RWPE1 (cell line): ENCODE results near the gene ZNF680.

ENCODE experiments used
- CTCF ChIA-PET: fragments of 350-600 bp; sonication (Branson Sonifier 250); formaldehyde crosslinking; extraction: SDS; loops from one replicate; lab custom pipeline; 2021; lab: Yijun Ruan, JAX
- POLR2A ChIA-PET: fragments of 400-600 bp; formaldehyde crosslinking; extraction: SDS; loops from one replicate; lab custom pipeline; 2020; ENCODE audit warnings: antibody characterized with exemption; ENCODE audit not compliant: low non-redundant PET; lab: Yijun Ruan, JAX
- DNase-seq: peaks from one replicate; pipeline ENCODE4 v3.0.0; 2012; ENCODE audit warnings: low spot score
- H3K27ac ChIP-seq: fragments of 450-650 bp; 2 replicates; pipeline ENCODE4 v1.5.1; 2017
- CTCF ChIP-seq: fragments of 450-650 bp; conservative IDR thresholded peaks from 2 replicates; pipeline ENCODE4 v1.5.1; 2017; ENCODE audit warnings: low read depth, mild to moderate bottlenecking

ZNF680 gene

GRCh38 chr7:64562626-64563278 lies at the start of gene ZNF680:
Gene ZNF680 (minus strand): TSS chr7:64563071. CDS start chr7:64562954, 117 bp downstream.
- CTCF ChIA-PET: interaction anchor here (0.6 kb wide), 1 partner anchor 78 kb away, joined by 5 read pairs; no protein-coding TSS in a partner anchor
- POLR2A ChIA-PET: no interaction called here
- peak within 1 kb of the TSS; percentile 94 for H3K27ac ChIP-seq
- DNase-seq: peak; percentile 96
- TF ChIP-seq CTCF: no peak

GRCh38 chr7:64612452-64612851 lies 49.6 kb upstream of the ZNF680 start:
- CTCF ChIA-PET: no interaction called here
- DNase-seq: no peak

DNA sequence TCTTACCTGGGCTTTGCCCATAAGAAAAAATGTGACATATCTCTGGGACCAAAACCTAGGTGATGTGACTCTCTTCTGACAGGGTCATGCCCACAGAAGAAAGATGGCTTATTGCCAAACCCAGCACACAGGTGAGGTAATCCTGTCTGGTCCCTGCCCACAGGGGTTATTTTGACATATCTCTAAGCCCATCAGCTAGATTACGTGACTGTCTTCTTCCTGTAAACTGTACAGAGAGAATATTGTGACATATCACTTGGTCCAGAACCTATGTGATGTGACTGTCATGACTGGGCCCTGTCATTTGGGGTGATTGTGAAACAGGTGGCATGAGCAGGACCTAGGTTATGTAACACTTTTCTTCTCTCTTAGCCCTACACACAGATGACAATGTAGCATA lies 48.8 kb upstream of the ZNF680 start:
- ChIA-PET POLR2A (no interaction called here), CTCF (no interaction called here)
- TF ChIP-seq CTCF: no peak
- H3K27ac ChIP-seq: no peak overlapping the region
- no peak for DNase-seq

More at GRCh38 chr7:64612452-64612851, 49.6 kb upstream of the ZNF680 start:
- TF ChIP-seq CTCF: no peak
- H3K27ac ChIP-seq: no peak overlapping the region
- POLR2A ChIA-PET: no interaction called here

DNA sequence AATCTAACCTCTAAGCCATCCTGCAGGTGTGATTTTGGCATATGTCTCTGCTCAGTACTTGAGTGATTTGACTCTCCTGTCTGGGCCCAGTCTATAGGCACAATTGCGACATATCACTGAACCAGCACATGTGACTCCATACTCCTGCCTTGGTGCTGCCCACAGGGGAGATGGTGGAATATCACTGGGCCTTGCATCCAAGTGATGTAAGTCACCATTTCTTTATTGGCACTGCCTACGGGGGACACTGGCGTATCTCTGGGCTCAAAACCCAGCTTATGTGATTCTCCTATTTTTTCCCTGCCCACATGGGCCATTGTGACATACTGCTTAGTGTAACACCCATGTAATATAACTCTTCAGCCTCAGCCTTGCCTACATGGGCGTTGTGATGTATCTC lies 48.1 kb upstream of the ZNF680 start:
- no peak for TF ChIP-seq CTCF
- no peak overlapping the region for H3K27ac ChIP-seq
- ChIA-PET CTCF (interaction anchor here (0.6 kb wide), 1 partner anchor 369 kb away, joined by 8 read pairs; no protein-coding TSS in a partner anchor), POLR2A (no interaction called here)
- DNase-seq: no peak

DNA sequence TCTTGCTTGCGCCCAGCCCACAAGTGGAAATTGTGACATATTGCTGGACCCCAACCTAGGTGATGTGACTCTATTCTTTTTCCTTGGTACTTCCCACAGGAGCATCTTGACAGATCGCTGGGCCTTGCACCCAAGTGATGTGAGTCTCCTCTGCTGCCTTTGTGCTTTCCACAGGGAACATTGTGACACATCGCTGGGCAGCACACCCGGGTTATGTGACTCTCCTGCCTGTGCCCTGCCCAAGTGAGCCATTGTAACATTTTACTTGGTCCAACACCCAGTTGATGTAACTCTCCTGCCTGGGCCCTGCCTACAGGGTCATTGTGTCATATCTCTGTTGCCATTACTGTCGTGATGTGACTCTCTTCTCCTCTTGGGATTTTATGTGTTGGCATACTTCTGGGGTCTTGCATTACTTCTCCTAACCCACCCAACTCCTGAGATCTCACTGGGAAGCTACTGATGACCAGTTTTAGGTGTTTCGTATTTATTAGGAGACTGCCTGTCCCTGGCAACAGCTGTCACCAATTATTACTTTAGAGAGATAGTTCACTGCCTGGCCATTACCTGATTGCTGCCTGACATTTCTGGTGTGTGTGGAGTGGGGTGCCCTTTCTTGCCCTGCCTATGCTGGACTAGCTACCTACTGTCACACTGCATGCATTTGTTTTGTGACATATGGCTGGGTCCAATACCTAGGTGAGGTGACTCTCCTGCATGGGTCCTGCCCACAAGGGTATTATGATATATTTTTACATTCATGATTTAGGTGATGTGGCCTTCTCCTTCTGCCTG lies 45.4 kb upstream of the ZNF680 start:
- CTCF ChIA-PET: no interaction called here
- POLR2A ChIA-PET: no interaction called here
- no peak for TF ChIP-seq CTCF
- no peak for DNase-seq
- H3K27ac ChIP-seq: no peak overlapping the region

- ChIA-PET POLR2A (no interaction called here), CTCF (interaction anchor here (0.9 kb wide), 1 partner anchor 11 kb away, joined by 3 read pairs; no protein-coding TSS in a partner anchor)
- no peak for TF ChIP-seq CTCF
- H3K27ac ChIP-seq: no peak overlapping the region
- DNase-seq: no peak
Measured at GRCh38 chr7:64606385-64606784, 43.5 kb upstream of the ZNF680 start.
